GM19025 (cell line): ENCODE measurements around the gene KIF4A.

Experiments
- ATAC-seq: cut with Tn5 transposase; IDR thresholded peaks from one replicate; pipeline ENCODE4 v1.9.1; 2021; ENCODE audit warnings: mild to moderate bottlenecking, low read depth, moderate library complexity; ENCODE audit not compliant: unreplicated experiment

KIF4A gene

DNA sequence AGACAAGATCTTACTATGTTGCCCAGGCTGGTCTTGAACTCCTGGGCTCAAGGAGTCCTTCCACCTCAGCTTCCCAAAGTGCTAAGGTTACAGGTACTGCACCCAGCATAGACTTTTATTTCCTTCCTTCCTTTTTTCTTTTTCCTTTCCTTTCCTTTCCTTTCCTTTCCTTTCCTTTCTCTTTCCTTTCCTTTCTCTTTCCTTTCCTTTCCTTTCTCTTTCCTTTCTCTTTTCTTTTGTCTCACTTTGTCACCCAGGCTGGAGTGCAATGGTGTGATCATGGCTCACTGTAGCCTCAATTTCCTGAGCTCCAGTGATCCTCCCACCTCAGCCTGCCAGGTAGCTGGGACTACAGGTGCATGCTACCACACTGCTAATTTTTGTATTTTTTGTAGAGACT is 174.1 kb downstream of the KIF4A start:
- no peak for ATAC-seq

GRCh38 chrX:70466968-70467367 is 177.1 kb downstream of the KIF4A start:
- no peak for ATAC-seq

DNA sequence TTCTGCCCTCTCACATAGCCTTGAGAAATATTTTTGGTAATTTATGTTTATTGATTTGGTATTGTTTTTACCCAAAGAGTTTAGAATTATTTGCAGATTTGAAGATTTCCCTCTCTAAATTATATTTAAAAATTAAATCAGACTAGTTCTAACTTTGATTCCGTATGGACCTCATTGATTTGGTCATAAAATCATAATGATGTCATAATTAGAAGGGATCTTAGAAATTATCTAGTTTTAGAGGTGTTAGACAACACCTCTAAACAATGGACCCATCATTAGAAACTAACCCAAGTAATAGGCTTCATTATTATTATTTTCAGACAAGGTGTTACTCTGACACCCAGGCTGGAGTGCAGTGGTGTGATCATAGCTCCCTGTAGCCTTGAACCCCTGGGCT is 178.8 kb downstream of the KIF4A start:
- ATAC-seq = no peak
